ENCODE measurements around the gene CHGA. TPM values are rescaled to one million over a fixed set of nuclear protein-coding genes. Genes with fewer than 3 reads are reported as not detected.

Gene CHGA
- total and polyA plus RNA-seq, 10 of the 15 experiments (the other 5 are each of a cell fraction or from before 2014, with no cell fraction given), result 0.11 to 0.23 TPM; not detected in 8

GRCh38 chr14:92917041-92917940 lies 5.7 kb upstream of the CHGA start:
- DNase-seq (ENCODE audit: low read depth, low spot score) (no peak), ATAC-seq (no peak)
- BruUV-seq (replicated peaks), result no TSS peak

More at GRCh38 chr14:92917041-92917940, 5.7 kb upstream of the CHGA start:
- ChIA-PET POLR2A (no interaction called here), SMC1A (ENCODE audit: uncharacterized antibody, unreplicated experiment) (no interaction called here), CTCF (no interaction called here), RAD21 (ENCODE audit: unreplicated experiment) (no interaction called here)
- Histone ChIP-seq H3K36me3 (ENCODE audit: control insufficient read depth in 2 of 2, insufficient read depth in 2 of 2, low read length in 1 of 2) (no peaks in the 10 kb centered on the region), H3K9ac (ENCODE audit: control insufficient read depth, insufficient read depth, low read length) (no peak overlapping the region), H4K20me1 (ENCODE audit: control insufficient read depth, insufficient read depth) (no peaks in the 10 kb centered on the region), H3K27ac (ENCODE audit: control insufficient read depth, insufficient read depth) (no peak overlapping the region), H3K9me3 (replicated peaks; ENCODE audit: control insufficient read depth, insufficient read depth, low read length) (no peaks in the 10 kb centered on the region; the same call in 2 of the 3 replicates), H3K79me2 (ENCODE audit: control insufficient read depth, insufficient read depth, low read length) (no peaks in the 10 kb centered on the region), H3K4me2 (ENCODE audit: control insufficient read depth, insufficient read depth) (no peak overlapping the region), H3K4me1 (ENCODE audit: control insufficient read depth, insufficient read depth, low read length) (no peaks in the 10 kb centered on the region), H2AFZ (ENCODE audit: control insufficient read depth, low read depth, low read length) (no peak overlapping the region), H3K4me3 (no peak overlapping the region), H3K27me3 (replicated peaks in 1 of 2; ENCODE audit: control insufficient read depth in 2 of 2, insufficient read depth in 2 of 2, low read length in 1 of 2) (no peaks in the 10 kb centered on the region)
- in situ Hi-C loops (cut with MboI), result no loop called here
- FAIRE-seq, result no peak
- 35% methylated on average over 14 of the region's 14 CpGs for WGBS (ENCODE audit: insufficient coverage, insufficient replicate concordance, low lambda C conversion rate, missing lambda C conversion rate)
- TF ChIP-seq GABPA (IDR thresholded peaks at IDR 0.05; ENCODE audit: low read depth) (no peak), KDM1A (IDR thresholded peaks at IDR 0.05; ENCODE audit: borderline replicate concordance) (no peak), NFYA (IDR thresholded peaks at IDR 0.05; ENCODE audit: borderline replicate concordance, low read depth, low read length) (no peak), SPI1 (IDR thresholded peaks at IDR 0.05; ENCODE audit: borderline replicate concordance, insufficient read depth, low read depth, low read length) (no peak), CUX1 (IDR thresholded peaks at IDR 0.05; ENCODE audit: insufficient replicate concordance, low read depth, low read length) (no peak)
- intact Hi-C loops (cut with micrococcal nuclease; ENCODE audit: unreplicated experiment), result no loop called here

Measured in GM12878 (cell line).